Caco-2 (cell line): ENCODE results near the gene TCHP. TPM values are rescaled to one million over a fixed set of nuclear protein-coding genes. Genes with fewer than 3 reads are reported as not detected.
A peak's percentile ranks its signal among the peaks of the same experiment; 100 is the strongest.
"Not testable (repeated sequence)": the region's sequence is repeated elsewhere in the genome, so short reads cannot be mapped to it uniquely, and the experiment has no call there.

Experiments used
- Bru-seq: library from RNA; stranded (reverse); fragments of 400-500 nt; gene quantifications from one replicate; lab custom pipeline; 2021; lab: Mats Ljungman, UMichigan
- BruChase-seq, 2 experiments: library from RNA; stranded (reverse); fragments of 400-500 nt; gene quantifications; one replicate each; lab custom pipeline; 2021; lab: Mats Ljungman, UMichigan
- BruUV-seq: library from RNA; stranded (reverse); fragments of 400-500 nt; replicated peaks from 2 replicates; lab custom pipeline; 2021; lab: Mats Ljungman, UMichigan
- CTCF ChIA-PET: fragments of 300-600 bp; sonication (Branson Sonifier 250); formaldehyde crosslinking; loops from one replicate; lab custom pipeline; 2022; ENCODE audit warnings: antibody characterized with exemption; lab: Charles Lee
- POLR2A ChIA-PET: fragments of 300-600 bp; sonication (Branson Sonifier 250); formaldehyde crosslinking; loops from one replicate; lab custom pipeline; 2022; ENCODE audit warnings: antibody characterized with exemption; lab: Charles Lee
- DNase-seq, 2 experiments: peaks; one replicate each; pipeline versions ENCODE4 v3.0.0 to v3.0.0-alpha.2; 2020 to 2022
- H3K27me3 ChIP-seq: replicated peaks from 2 replicates; pipeline ENCODE4 v1.6.0; 2011; ENCODE audit warnings: low read length; ENCODE audit not compliant: control insufficient read depth, insufficient read depth
- H3K36me3 ChIP-seq: 2 replicates; pipeline ENCODE4 v1.5.1; 2011; ENCODE audit warnings: low read length; ENCODE audit not compliant: control insufficient read depth, insufficient read depth
- H3K4me1 ChIP-seq: fragments of 250-450 bp; sonication (Bioruptor Pico); 2 replicates; pipeline ENCODE4 v1.5.1; 2020; ENCODE audit warnings: mild to moderate bottlenecking
- H3K4me3 ChIP-seq: 2 replicates; pipeline ENCODE4 v1.5.1; 2011; ENCODE audit warnings: low read depth, mild to moderate bottlenecking, control low read depth, low read length
- H3K9me3 ChIP-seq: fragments of 250-450 bp; sonication (Bioruptor Pico); 2 replicates; pipeline ENCODE4 v1.5.1; 2020; ENCODE audit warnings: mild to moderate bottlenecking, moderate library complexity
- H3K27ac Mint-ChIP-seq: one replicate; pipeline ENCODE4 v1.8.0; 2022; ENCODE audit warnings: mixed read lengths; ENCODE audit not compliant: unreplicated experiment
- H3K27me3 Mint-ChIP-seq: one replicate; pipeline ENCODE4 v1.8.0; 2022; ENCODE audit warnings: mixed read lengths; ENCODE audit not compliant: insufficient read depth, unreplicated experiment
- H3K36me3 Mint-ChIP-seq: one replicate; pipeline ENCODE4 v1.8.0; 2022; ENCODE audit warnings: mild to moderate bottlenecking, mixed read lengths; ENCODE audit not compliant: insufficient read depth, unreplicated experiment
- H3K4me1 Mint-ChIP-seq: one replicate; pipeline ENCODE4 v1.8.0; 2022; ENCODE audit warnings: low read depth, mixed read lengths; ENCODE audit not compliant: unreplicated experiment
- H3K4me3 Mint-ChIP-seq: one replicate; pipeline ENCODE4 v1.8.0; 2022; ENCODE audit warnings: mild to moderate bottlenecking, moderate library complexity, mixed read lengths; ENCODE audit not compliant: unreplicated experiment
- H3K9me3 Mint-ChIP-seq: one replicate; pipeline ENCODE4 v1.8.0; 2022; ENCODE audit warnings: mixed read lengths; ENCODE audit not compliant: unreplicated experiment
- intact Hi-C: fragments of 100-400 bp; cut with micrococcal nuclease; formaldehyde crosslinking; loops from one replicate; pipeline ENCODE4 v1.10.0; 2022; ENCODE audit not compliant: unreplicated experiment
- long read RNA-seq: library from polyadenylated mRNA; stranded (forward); transcript quantifications from one replicate; pipeline ENCODE4 v2.0.0, GENCODE V29; 2022
- total RNA-seq: library from RNA; stranded (reverse); gene quantifications from 2 replicates; pipeline ENCODE4 v1.2.3, GENCODE V29; 2022
- TF ChIP-seq, protein P1 (sequence below), 2 experiments: fragments of 200-600 bp in 1 of 2; IDR thresholded peaks; 1 replicate in 1 of 2; 2 replicates in 1 of 2; pipeline versions ENCODE4 v1.5.1 to v1.8.0; 2011 to 2022; ENCODE audit warnings: antibody characterized with exemption in 1 of 2, control low read depth in 1 of 2, inconsistent platforms in 1 of 2, low read depth in 1 of 2, low read length in 1 of 2, mild to moderate bottlenecking in 1 of 2, moderate library complexity in 1 of 2; ENCODE audit not compliant: insufficient read depth in 1 of 2, severe bottlenecking in 1 of 2, unreplicated experiment in 1 of 2

TCHP gene, protein sequence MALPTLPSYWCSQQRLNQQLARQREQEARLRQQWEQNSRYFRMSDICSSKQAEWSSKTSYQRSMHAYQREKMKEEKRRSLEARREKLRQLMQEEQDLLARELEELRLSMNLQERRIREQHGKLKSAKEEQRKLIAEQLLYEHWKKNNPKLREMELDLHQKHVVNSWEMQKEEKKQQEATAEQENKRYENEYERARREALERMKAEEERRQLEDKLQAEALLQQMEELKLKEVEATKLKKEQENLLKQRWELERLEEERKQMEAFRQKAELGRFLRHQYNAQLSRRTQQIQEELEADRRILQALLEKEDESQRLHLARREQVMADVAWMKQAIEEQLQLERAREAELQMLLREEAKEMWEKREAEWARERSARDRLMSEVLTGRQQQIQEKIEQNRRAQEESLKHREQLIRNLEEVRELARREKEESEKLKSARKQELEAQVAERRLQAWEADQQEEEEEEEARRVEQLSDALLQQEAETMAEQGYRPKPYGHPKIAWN
- total RNA-seq (17.7 and 19.5 TPM in 2 replicates), Bru-seq, nascent RNA (percentile 67 among the genes with signal in this experiment), BruChase-seq, experiment 1, labeled RNA remaining after a 2-hour chase (percentile 68 among the genes with signal in this experiment), BruChase-seq, experiment 2, labeled RNA remaining after a 6-hour chase (percentile 70 among the genes with signal in this experiment)
- long read RNA-seq, transcript TCHP-202 (13 exons, 3,090 nt), result major isoform, 22 of 34 reads
- long read RNA-seq, partial matches to known transcripts, result 2 of 34 reads
- long read RNA-seq, other reads (novel, unspliced or antisense), result 8 of 34 reads

DNA sequence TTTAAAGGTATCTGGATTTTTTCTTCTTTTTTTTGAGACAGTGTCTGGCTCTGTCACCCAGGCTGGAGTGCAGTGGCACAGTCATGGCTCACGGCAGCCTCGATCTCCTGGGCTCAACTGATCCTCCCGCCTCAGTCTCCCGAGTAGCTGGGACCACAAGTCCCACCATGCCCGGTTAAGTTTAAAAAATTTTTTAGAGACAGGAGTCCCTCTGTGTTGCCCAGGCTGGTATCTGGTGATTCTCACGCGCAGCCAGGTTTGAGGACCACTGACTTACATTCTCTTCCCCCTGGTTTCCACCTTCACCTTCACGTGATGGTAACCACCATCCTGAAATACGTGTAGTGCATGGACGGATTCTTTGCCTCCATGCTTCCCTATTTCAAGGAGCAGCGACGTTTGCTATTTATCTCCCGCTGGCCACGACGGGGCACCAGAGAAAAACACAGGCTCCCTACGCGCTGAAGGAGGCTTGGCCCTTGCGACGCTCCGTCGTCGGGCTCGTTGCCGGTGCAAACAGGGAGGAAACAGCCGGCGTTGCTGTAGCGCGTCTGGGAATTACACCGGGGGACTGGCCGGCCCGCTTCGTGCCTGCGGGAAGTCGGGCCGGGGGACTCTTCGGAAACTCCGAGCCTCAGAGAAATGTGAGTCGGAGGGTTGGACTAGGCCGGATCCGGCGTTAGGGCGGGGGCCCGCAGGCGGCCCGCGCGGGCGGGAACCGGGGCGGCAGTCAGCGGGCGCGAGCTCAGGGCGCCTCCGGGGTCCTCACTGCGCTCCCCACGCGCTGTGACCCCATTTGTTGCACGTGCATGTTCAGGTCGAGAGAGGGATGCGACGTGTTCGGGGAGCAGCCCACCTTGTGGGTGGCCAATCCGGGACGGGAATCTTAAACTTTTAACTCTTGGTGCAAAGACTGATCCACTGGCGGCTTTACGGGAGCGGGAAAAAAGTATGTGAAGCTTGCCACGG is at the start of gene TCHP:
Gene TCHP (plus strand): TSS at position 492 of the 969 bp plus-strand sequence. CDS start 2,753 bp downstream, outside the sequence.
- peak; percentile 82 to 84 for DNase-seq
- TF ChIP-seq, protein P1, sequence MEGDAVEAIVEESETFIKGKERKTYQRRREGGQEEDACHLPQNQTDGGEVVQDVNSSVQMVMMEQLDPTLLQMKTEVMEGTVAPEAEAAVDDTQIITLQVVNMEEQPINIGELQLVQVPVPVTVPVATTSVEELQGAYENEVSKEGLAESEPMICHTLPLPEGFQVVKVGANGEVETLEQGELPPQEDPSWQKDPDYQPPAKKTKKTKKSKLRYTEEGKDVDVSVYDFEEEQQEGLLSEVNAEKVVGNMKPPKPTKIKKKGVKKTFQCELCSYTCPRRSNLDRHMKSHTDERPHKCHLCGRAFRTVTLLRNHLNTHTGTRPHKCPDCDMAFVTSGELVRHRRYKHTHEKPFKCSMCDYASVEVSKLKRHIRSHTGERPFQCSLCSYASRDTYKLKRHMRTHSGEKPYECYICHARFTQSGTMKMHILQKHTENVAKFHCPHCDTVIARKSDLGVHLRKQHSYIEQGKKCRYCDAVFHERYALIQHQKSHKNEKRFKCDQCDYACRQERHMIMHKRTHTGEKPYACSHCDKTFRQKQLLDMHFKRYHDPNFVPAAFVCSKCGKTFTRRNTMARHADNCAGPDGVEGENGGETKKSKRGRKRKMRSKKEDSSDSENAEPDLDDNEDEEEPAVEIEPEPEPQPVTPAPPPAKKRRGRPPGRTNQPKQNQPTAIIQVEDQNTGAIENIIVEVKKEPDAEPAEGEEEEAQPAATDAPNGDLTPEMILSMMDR (IDR thresholded peaks at IDR 0.05; ENCODE audit: insufficient read depth in 1 of 2, low read depth in 1 of 2, low read length in 1 of 2, severe bottlenecking in 1 of 2, unreplicated experiment in 1 of 2), result peak in 1 of 2 experiments; percentile 33
- no peaks in the 10 kb centered on the region for H3K27me3 Mint-ChIP-seq
- POLR2A ChIA-PET, result interaction anchor here (0.6 to 0.7 kb wide), 3 partner anchors 14 to 180 kb away, joined by 3 to 5 read pairs (median 3); no protein-coding TSS in a partner anchor
- Histone ChIP-seq H3K36me3 (no peaks in the 10 kb centered on the region; the same call in 1 of the 2 replicates), H3K27me3 (no peaks in the 10 kb centered on the region), H3K4me3 (peak within 1 kb of the TSS; percentile 65), H3K9me3 (no peaks in the 10 kb centered on the region), H3K4me1 (peaks cover 4% of the 10 kb centered on the region; the same call in 1 of the 2 replicates)
- peaks cover 22% of the 10 kb centered on the region for H3K36me3 Mint-ChIP-seq
- peaks cover 18% of the 10 kb centered on the region for H3K4me1 Mint-ChIP-seq
- TSS peak; percentile 56 for BruUV-seq
- intact Hi-C loops, result no loop called here
- peak within 1 kb of the TSS; percentile 99 for H3K27ac Mint-ChIP-seq
- H3K4me3 Mint-ChIP-seq, result peak within 1 kb of the TSS; percentile 99
- H3K9me3 Mint-ChIP-seq, result no peaks in the 10 kb centered on the region
- CTCF ChIA-PET, result interaction anchor here (0.6 to 1.3 kb wide), 4 partner anchors 20 to 224 kb away, joined by 3 to 5 read pairs (median 3); partner anchors contain the start of gene IFT81

DNA sequence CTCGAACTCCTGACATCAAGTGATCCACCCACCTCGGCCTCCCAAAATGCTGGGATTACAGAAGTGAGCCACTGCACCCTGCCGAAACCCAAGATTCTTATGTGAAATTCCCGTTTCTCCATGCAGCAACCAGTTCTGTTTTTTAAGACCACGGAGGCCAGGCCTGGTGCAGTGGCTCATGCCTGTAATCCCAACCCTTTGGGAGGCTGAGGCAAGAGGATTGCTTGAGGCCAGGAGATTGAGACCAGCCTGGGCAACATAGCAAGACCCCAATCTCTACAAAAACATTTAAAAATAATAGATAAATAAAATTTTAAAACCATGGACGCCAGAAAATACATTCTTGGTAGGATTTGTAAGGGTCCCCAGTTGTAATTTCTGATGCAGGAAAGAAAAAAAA is 49.6 kb upstream of the TCHP start:
- H3K27me3 Mint-ChIP-seq, H3K4me1 ChIP-seq, H3K27me3 ChIP-seq, H3K9me3 Mint-ChIP-seq, BruUV-seq, DNase-seq, H3K36me3 Mint-ChIP-seq, H3K4me1 Mint-ChIP-seq, H3K4me3 Mint-ChIP-seq, H3K27ac Mint-ChIP-seq, H3K4me3 ChIP-seq, POLR2A ChIA-PET, H3K9me3 ChIP-seq, H3K36me3 ChIP-seq, intact Hi-C loops: not testable (repeated sequence)
- CTCF ChIA-PET, result interaction anchor here (0.6 kb wide), 1 partner anchor 219 kb away, joined by 5 read pairs; no protein-coding TSS in a partner anchor

DNA sequence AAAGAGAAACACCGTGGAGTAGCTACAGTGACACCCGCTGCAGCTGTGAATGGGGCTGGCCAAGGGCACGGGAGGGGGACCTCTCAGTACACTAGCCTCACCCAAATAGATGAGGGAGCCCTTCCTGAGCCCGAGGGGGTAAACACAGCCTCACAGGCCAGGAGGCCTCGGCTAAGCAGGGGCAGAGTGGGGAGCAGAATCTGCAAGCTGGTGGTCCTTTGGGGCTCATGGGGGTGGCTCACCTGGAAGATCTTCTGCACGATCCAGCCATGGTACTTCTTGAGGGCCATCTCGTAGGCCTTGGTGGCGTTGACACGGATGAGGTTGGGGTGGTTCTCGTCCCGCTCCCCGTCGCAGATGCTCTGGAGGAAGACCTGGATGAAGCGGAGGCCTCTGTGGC is 44.7 kb upstream of the TCHP start:
- H3K36me3 Mint-ChIP-seq, result peaks cover 5% of the 10 kb centered on the region
- H3K4me1 ChIP-seq, result no peaks in the 10 kb centered on the region
- no TSS peak for BruUV-seq
- H3K36me3 ChIP-seq, result 0 out of 2 replicates have a peak, but pooled peaks cover 1% of the 10 kb centered on the region
- H3K27me3 ChIP-seq, result no peaks in the 10 kb centered on the region
- CTCF ChIA-PET, result no interaction called here
- DNase-seq, result no peak
- H3K4me3 Mint-ChIP-seq, result no peak overlapping the region
- intact Hi-C loops, result no loop called here
- H3K4me1 Mint-ChIP-seq, result no peaks in the 10 kb centered on the region
- no peaks in the 10 kb centered on the region for H3K9me3 Mint-ChIP-seq
- H3K27me3 Mint-ChIP-seq, result no peaks in the 10 kb centered on the region
- POLR2A ChIA-PET, result no interaction called here
- H3K27ac Mint-ChIP-seq, result no peak overlapping the region
- no peak overlapping the region for H3K4me3 ChIP-seq
- no peaks in the 10 kb centered on the region for H3K9me3 ChIP-seq
- TF ChIP-seq, protein P1 (IDR thresholded peaks at IDR 0.05; ENCODE audit: insufficient read depth in 1 of 2, low read depth in 1 of 2, low read length in 1 of 2, severe bottlenecking in 1 of 2, unreplicated experiment in 1 of 2), result no peak
